ENCODE measurements around the gene RELN. TPM values are rescaled to one million over a fixed set of nuclear protein-coding genes. Genes with fewer than 3 reads are reported as not detected.
"Not testable (repeated sequence)": the region's sequence is repeated elsewhere in the genome, so short reads cannot be mapped to it uniquely, and the experiment has no call there.

The RELN gene
- total RNA-seq, 1 donor from 2014 or later = not detected

DNA sequence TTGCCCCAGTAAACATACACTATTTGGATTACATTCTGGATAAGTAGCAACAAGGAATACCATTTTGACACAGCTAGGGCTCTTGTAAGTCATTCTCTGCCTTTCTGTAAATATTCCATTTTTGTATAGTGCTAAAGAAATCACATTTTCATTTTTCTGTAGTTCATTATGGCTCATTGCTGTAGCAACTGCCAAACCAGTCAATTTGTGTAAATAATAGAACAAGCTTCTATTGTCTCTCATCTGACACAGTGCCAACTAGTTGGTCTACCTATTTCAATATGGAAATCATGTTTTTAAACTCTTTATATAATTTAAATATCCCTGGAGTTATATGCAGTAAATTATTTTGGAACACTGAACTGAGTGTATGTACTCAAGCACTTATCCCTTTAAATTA, 193.7 kb downstream of the RELN start:
- H3K4me1 Mint-ChIP-seq (ENCODE audit: low read depth) = no peaks in the 10 kb centered on the region
- no peaks in the 10 kb centered on the region for H3K36me3 Mint-ChIP-seq (ENCODE audit: low read depth)
- TF ChIP-seq CTCF (IDR thresholded peaks at IDR 0.05) = no peak
- no peak overlapping the region for H3K27ac Mint-ChIP-seq (ENCODE audit: unreplicated experiment)
- DNase-seq (ENCODE audit: low spot score) = no peak
- peaks cover 3% of the 10 kb centered on the region for H3K27me3 Mint-ChIP-seq (ENCODE audit: low read depth)
- H3K4me3 Mint-ChIP-seq (ENCODE audit: unreplicated experiment) = no peak overlapping the region
- peaks cover 9% of the 10 kb centered on the region for H3K9me3 Mint-ChIP-seq (ENCODE audit: low read depth)

DNA sequence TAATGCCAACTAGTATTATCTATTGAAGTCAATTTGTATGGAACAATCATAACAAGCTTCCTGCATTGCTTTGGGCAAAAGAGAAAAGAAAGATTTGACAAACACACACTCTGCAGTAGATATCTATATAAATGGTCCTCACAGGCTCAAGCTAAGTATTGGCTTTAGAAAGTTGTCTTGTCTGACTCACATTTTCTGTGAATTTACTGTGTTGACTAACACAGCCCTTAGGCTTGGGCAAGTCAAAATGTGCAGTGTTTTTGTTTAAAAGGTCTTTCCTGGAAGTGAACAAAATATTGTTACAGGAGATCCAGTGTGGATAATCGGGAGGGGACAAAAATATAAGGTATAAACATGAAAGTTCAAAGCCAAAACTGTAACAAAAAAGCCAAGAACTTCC, 194.4 kb downstream of the RELN start:
- no peaks in the 10 kb centered on the region for H3K36me3 Mint-ChIP-seq (ENCODE audit: low read depth)
- TF ChIP-seq CTCF (IDR thresholded peaks at IDR 0.05) = no peak
- no peaks in the 10 kb centered on the region for H3K4me1 Mint-ChIP-seq (ENCODE audit: low read depth)
- H3K27me3 Mint-ChIP-seq (ENCODE audit: low read depth) = peaks cover 3% of the 10 kb centered on the region
- H3K4me3 Mint-ChIP-seq (ENCODE audit: unreplicated experiment) = no peak overlapping the region
- no peak overlapping the region for H3K27ac Mint-ChIP-seq (ENCODE audit: unreplicated experiment)
- DNase-seq (ENCODE audit: low spot score) = no peak
- H3K9me3 Mint-ChIP-seq (ENCODE audit: low read depth) = peaks cover 9% of the 10 kb centered on the region

GRCh38 chr7:103794424-103794823, 195.0 kb downstream of the RELN start:
- Mint-ChIP-seq H3K27ac (ENCODE audit: unreplicated experiment) (no peak overlapping the region), H3K4me1 (ENCODE audit: low read depth) (no peaks in the 10 kb centered on the region), H3K9me3 (ENCODE audit: low read depth) (peaks cover 9% of the 10 kb centered on the region), H3K27me3 (ENCODE audit: low read depth) (peaks cover 3% of the 10 kb centered on the region), H3K36me3 (ENCODE audit: low read depth) (no peaks in the 10 kb centered on the region), H3K4me3 (ENCODE audit: unreplicated experiment) (no peak overlapping the region)
- DNase-seq (ENCODE audit: low spot score) = no peak
- no peak for TF ChIP-seq CTCF (IDR thresholded peaks at IDR 0.05)

- Mint-ChIP-seq H3K9me3 (ENCODE audit: low read depth) (peaks cover 9% of the 10 kb centered on the region), H3K4me3 (ENCODE audit: unreplicated experiment) (no peak overlapping the region), H3K4me1 (ENCODE audit: low read depth) (no peaks in the 10 kb centered on the region), H3K27me3 (ENCODE audit: low read depth) (peaks cover 3% of the 10 kb centered on the region), H3K27ac (ENCODE audit: unreplicated experiment) (no peak overlapping the region), H3K36me3 (ENCODE audit: low read depth) (no peaks in the 10 kb centered on the region)
- TF ChIP-seq CTCF (IDR thresholded peaks at IDR 0.05) = no peak
- no peak for DNase-seq (ENCODE audit: low spot score)
These were observed 195.8 kb downstream of the RELN start for GRCh38 chr7:103793614-103794013.

DNA sequence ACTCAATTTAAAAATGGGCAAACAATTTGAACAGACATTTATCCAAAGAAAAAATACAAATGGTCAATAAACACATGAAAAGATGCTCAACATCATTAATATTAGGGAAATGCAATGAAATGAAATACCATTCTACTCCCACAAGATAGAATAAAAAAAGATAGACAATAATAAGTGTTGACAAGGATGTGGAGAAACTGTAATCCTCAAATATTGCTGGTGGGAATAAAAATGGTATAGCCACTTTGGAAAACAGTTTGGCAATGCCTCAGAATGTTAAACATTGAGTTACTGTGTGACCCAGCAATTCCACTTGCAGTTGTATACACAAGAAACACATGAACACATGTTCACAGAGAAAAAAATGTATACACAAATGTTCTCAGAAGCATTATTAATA, 197.6 kb downstream of the RELN start:
- no peaks in the 10 kb centered on the region for H3K4me1 Mint-ChIP-seq (ENCODE audit: low read depth)
- peaks cover 16% of the 10 kb centered on the region for H3K9me3 Mint-ChIP-seq (ENCODE audit: low read depth)
- no peak overlapping the region for H3K27ac Mint-ChIP-seq (ENCODE audit: unreplicated experiment)
- H3K27me3 Mint-ChIP-seq (ENCODE audit: low read depth) = peaks cover 6% of the 10 kb centered on the region
- no peak for TF ChIP-seq CTCF (IDR thresholded peaks at IDR 0.05)
- no peaks in the 10 kb centered on the region for H3K36me3 Mint-ChIP-seq (ENCODE audit: low read depth)
- no peak for DNase-seq (ENCODE audit: low spot score)
- H3K4me3 Mint-ChIP-seq (ENCODE audit: unreplicated experiment) = no peak overlapping the region

DNA sequence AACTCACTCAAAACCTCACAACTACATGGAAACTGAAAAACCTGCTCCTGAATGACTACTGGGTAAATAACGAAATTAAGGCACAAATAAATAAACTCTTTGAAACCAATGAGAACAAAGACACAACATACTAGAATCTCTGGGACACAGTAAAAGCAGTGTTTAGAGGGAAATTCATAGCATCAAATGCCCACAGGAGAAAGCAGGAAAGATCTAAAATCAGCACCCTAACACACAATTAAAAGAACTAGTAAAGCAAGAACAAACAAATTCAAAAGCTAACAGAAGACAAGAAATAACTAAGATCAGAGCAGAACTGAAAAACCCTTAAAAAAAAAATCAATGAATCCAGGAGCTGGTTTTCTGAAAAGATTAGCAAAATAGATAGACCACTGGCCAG, 202.4 kb downstream of the RELN start:
- H3K27me3 Mint-ChIP-seq (ENCODE audit: low read depth) = peaks cover 17% of the 10 kb centered on the region
- H3K4me3 Mint-ChIP-seq (ENCODE audit: unreplicated experiment); H3K36me3 Mint-ChIP-seq (ENCODE audit: low read depth); H3K4me1 Mint-ChIP-seq (ENCODE audit: low read depth); DNase-seq (ENCODE audit: low spot score); H3K27ac Mint-ChIP-seq (ENCODE audit: unreplicated experiment): not testable (repeated sequence)
- H3K9me3 Mint-ChIP-seq (ENCODE audit: low read depth) = peaks cover 19% of the 10 kb centered on the region

Data from chondrocyte (in vitro differentiated cells).